Activated T-cell treated with anti-CD3 and anti-CD28 coated beads, Interleukin-2, amount 50 U/mL, for 72 hours (primary cell): ENCODE data around the gene FBXO40. TPM values are rescaled to one million over a fixed set of nuclear protein-coding genes. Genes with fewer than 3 reads are reported as not detected.

ENCODE experiments used
- ATAC-seq, 2 donors: fragments of 150-1000 bp; cut with Tn5 transposase; replicated peaks in 1 of 2; 2 replicates each; pipeline ENCODE4 v1.10.0; 2021; ENCODE audit warnings: moderate library complexity in 2 of 2, mild to moderate bottlenecking in 1 of 2
- DNase-seq, 2 donors: peaks; one replicate each; pipeline ENCODE4 v3.0.0; 2021 to 2022; ENCODE audit warnings: mixed read lengths in 1 of 2
- H3K27ac Mint-ChIP-seq: one replicate; pipeline ENCODE4 v1.8.0; 2022; ENCODE audit warnings: mild to moderate bottlenecking, moderate library complexity, mixed read lengths
- H3K27me3 Mint-ChIP-seq: one replicate; pipeline ENCODE4 v1.8.0; 2022; ENCODE audit warnings: low read depth, mixed read lengths
- H3K36me3 Mint-ChIP-seq, 2 donors: one replicate each; pipeline ENCODE4 v1.8.0; 2022; ENCODE audit warnings: mixed read lengths in 2 of 2, mild to moderate bottlenecking in 1 of 2; ENCODE audit not compliant: insufficient read depth in 2 of 2
- H3K4me1 Mint-ChIP-seq: one replicate; pipeline ENCODE4 v1.8.0; 2022; ENCODE audit warnings: low read depth, mixed read lengths
- H3K4me3 Mint-ChIP-seq, 2 donors: one replicate each; pipeline ENCODE4 v1.8.0; 2022; ENCODE audit warnings: mild to moderate bottlenecking in 2 of 2, mixed read lengths in 2 of 2, moderate library complexity in 2 of 2
- H3K9me3 Mint-ChIP-seq, 2 donors: one replicate each; pipeline ENCODE4 v1.8.0; 2022; ENCODE audit warnings: mixed read lengths in 2 of 2
- total RNA-seq, 2 donors: library from RNA; stranded (reverse); gene quantifications; one replicate each; pipeline ENCODE4 v1.2.3, GENCODE V29; 2022

Gene FBXO40
- total RNA-seq, 2 donors from 2014 or later, result not detected

GRCh38 chr3:121627622-121628021, 34.4 kb downstream of the FBXO40 start:
- H3K9me3 Mint-ChIP-seq, result no peaks in the 10 kb centered on the region
- peaks cover 11 to 18% of the 10 kb centered on the region in 2 donors for H3K36me3 Mint-ChIP-seq
- no peak overlapping the region for H3K4me3 Mint-ChIP-seq
- peaks cover 4% of the 10 kb centered on the region for H3K4me1 Mint-ChIP-seq
- DNase-seq, result no peak
- no peaks in the 10 kb centered on the region for H3K27me3 Mint-ChIP-seq
- ATAC-seq, result no peak
- H3K27ac Mint-ChIP-seq, result no peak overlapping the region

GRCh38 chr3:121629601-121630000, 36.4 kb downstream of the FBXO40 start:
- Mint-ChIP-seq H3K4me3 (no peak overlapping the region), H3K36me3 (peaks cover 13 to 24% of the 10 kb centered on the region in 2 donors), H3K27me3 (no peaks in the 10 kb centered on the region), H3K9me3 (no peaks in the 10 kb centered on the region), H3K27ac (no peak overlapping the region), H3K4me1 (peaks cover 4% of the 10 kb centered on the region)
- ATAC-seq (peak in 1 of 2 donors; percentile 26), DNase-seq (no peak)

GRCh38 chr3:121630355-121630754, 37.2 kb downstream of the FBXO40 start:
- Mint-ChIP-seq H3K36me3 (peaks cover 18 to 32% of the 10 kb centered on the region in 2 donors), H3K27ac (peak overlapping the region; percentile 62), H3K4me3 (no peak overlapping the region), H3K4me1 (peaks cover 4% of the 10 kb centered on the region), H3K27me3 (no peaks in the 10 kb centered on the region), H3K9me3 (no peaks in the 10 kb centered on the region)
- no peak for ATAC-seq
- no peak for DNase-seq

GRCh38 chr3:121637922-121638321, 44.7 kb downstream of the FBXO40 start:
- Mint-ChIP-seq H3K4me1 (peaks cover 32% of the 10 kb centered on the region), H3K4me3 (no peak overlapping the region), H3K27me3 (no peaks in the 10 kb centered on the region), H3K27ac (peak overlapping the region; percentile 54), H3K9me3 (no peaks in the 10 kb centered on the region), H3K36me3 (peaks cover 22 to 67% of the 10 kb centered on the region in 2 donors)
- ATAC-seq (no peak), DNase-seq (no peak)

GRCh38 chr3:121641127-121641526, 47.9 kb downstream of the FBXO40 start:
- Mint-ChIP-seq H3K9me3 (no peaks in the 10 kb centered on the region), H3K4me1 (peaks cover 32% of the 10 kb centered on the region), H3K27ac (peak overlapping the region; percentile 100), H3K27me3 (no peaks in the 10 kb centered on the region), H3K36me3 (peaks cover 14 to 58% of the 10 kb centered on the region in 2 donors), H3K4me3 (peak overlapping the region; percentile 24 to 67)
- DNase-seq (no peak), ATAC-seq (no peak)

- Mint-ChIP-seq H3K9me3 (no peaks in the 10 kb centered on the region), H3K4me3 (no peak overlapping the region), H3K36me3 (peaks cover 12 to 47% of the 10 kb centered on the region in 2 donors), H3K4me1 (peaks cover 28% of the 10 kb centered on the region), H3K27me3 (no peaks in the 10 kb centered on the region), H3K27ac (peak overlapping the region; percentile 71)
- no peak for ATAC-seq
- DNase-seq, result no peak
Observed at GRCh38 chr3:121642601-121643314, 49.6 kb downstream of the FBXO40 start.

GRCh38 chr3:121645054-121645453, 51.9 kb downstream of the FBXO40 start:
- Mint-ChIP-seq H3K36me3 (peaks cover 11 to 30% of the 10 kb centered on the region in 2 donors), H3K4me3 (no peak overlapping the region), H3K27me3 (no peaks in the 10 kb centered on the region), H3K4me1 (peaks cover 23% of the 10 kb centered on the region), H3K9me3 (no peaks in the 10 kb centered on the region), H3K27ac (no peak overlapping the region)
- ATAC-seq (peak; percentile 35 to 70), DNase-seq (no peak)

GRCh38 chr3:121648219-121648958, 55.2 kb downstream of the FBXO40 start:
- no peak overlapping the region for H3K4me3 Mint-ChIP-seq
- no peaks in the 10 kb centered on the region for H3K9me3 Mint-ChIP-seq
- H3K27ac Mint-ChIP-seq, result no peak overlapping the region
- H3K4me1 Mint-ChIP-seq, result peaks cover 33% of the 10 kb centered on the region
- DNase-seq, result no peak
- ATAC-seq, result no peak
- peaks cover 4 to 21% of the 10 kb centered on the region in 2 donors for H3K36me3 Mint-ChIP-seq
- no peaks in the 10 kb centered on the region for H3K27me3 Mint-ChIP-seq

- no peak overlapping the region for H3K4me3 Mint-ChIP-seq
- DNase-seq (no peak), ATAC-seq (no peak)
- H3K4me1 Mint-ChIP-seq, result peaks cover 45% of the 10 kb centered on the region
- no peaks in the 10 kb centered on the region for H3K9me3 Mint-ChIP-seq
- H3K36me3 Mint-ChIP-seq, result peaks cover 6 to 21% of the 10 kb centered on the region in 2 donors
- H3K27ac Mint-ChIP-seq, result peak overlapping the region; percentile 65
- H3K27me3 Mint-ChIP-seq, result no peaks in the 10 kb centered on the region
Observed at GRCh38 chr3:121649645-121650044, 56.5 kb downstream of the FBXO40 start.

GRCh38 chr3:121651684-121652083, 58.5 kb downstream of the FBXO40 start:
- peak overlapping the region in 1 of 2 donors; percentile 25 for H3K4me3 Mint-ChIP-seq
- H3K9me3 Mint-ChIP-seq, result no peaks in the 10 kb centered on the region
- H3K27me3 Mint-ChIP-seq, result no peaks in the 10 kb centered on the region
- peaks cover 58% of the 10 kb centered on the region for H3K4me1 Mint-ChIP-seq
- peak overlapping the region; percentile 70 for H3K27ac Mint-ChIP-seq
- no peak for DNase-seq
- ATAC-seq, result no peak
- H3K36me3 Mint-ChIP-seq, result peaks cover 8 to 27% of the 10 kb centered on the region in 2 donors

GRCh38 chr3:121654493-121655385, 61.6 kb downstream of the FBXO40 start:
- ATAC-seq, result peak; percentile 90 to 92
- Mint-ChIP-seq H3K27ac (peak overlapping the region; percentile 72), H3K36me3 (peaks cover 22 to 38% of the 10 kb centered on the region in 2 donors)

GRCh38 chr3:121658716-121659435, 65.7 kb downstream of the FBXO40 start:
- H3K36me3 Mint-ChIP-seq, result peaks cover 25 to 28% of the 10 kb centered on the region in 2 donors
- DNase-seq, result no peak
- H3K4me1 Mint-ChIP-seq, result peaks cover 72% of the 10 kb centered on the region

More at GRCh38 chr3:121654493-121655385, 61.6 kb downstream of the FBXO40 start:
- Mint-ChIP-seq H3K27me3 (no peaks in the 10 kb centered on the region), H3K4me3 (peak overlapping the region; percentile 60 to 71), H3K9me3 (no peaks in the 10 kb centered on the region), H3K4me1 (peaks cover 83% of the 10 kb centered on the region)
- peak in 1 of 2 donors; percentile 10 for DNase-seq

More at GRCh38 chr3:121658716-121659435, 65.7 kb downstream of the FBXO40 start:
- Mint-ChIP-seq H3K27ac (peak overlapping the region; percentile 99), H3K9me3 (no peaks in the 10 kb centered on the region), H3K27me3 (no peaks in the 10 kb centered on the region), H3K4me3 (peak overlapping the region; percentile 87 to 95)
- ATAC-seq, result no peak
